Glomerular visceral epithelial cell (primary cell): Measurements from ENCODE around the gene CLTB.
A peak's percentile ranks its signal among the peaks of the same experiment; 100 is the strongest.

Experiments used
- DNase-seq: peaks from one replicate; pipeline ENCODE4 v3.0.0-alpha.2; 2016; ENCODE audit errors: extremely low spot score

Gene CLTB

DNA sequence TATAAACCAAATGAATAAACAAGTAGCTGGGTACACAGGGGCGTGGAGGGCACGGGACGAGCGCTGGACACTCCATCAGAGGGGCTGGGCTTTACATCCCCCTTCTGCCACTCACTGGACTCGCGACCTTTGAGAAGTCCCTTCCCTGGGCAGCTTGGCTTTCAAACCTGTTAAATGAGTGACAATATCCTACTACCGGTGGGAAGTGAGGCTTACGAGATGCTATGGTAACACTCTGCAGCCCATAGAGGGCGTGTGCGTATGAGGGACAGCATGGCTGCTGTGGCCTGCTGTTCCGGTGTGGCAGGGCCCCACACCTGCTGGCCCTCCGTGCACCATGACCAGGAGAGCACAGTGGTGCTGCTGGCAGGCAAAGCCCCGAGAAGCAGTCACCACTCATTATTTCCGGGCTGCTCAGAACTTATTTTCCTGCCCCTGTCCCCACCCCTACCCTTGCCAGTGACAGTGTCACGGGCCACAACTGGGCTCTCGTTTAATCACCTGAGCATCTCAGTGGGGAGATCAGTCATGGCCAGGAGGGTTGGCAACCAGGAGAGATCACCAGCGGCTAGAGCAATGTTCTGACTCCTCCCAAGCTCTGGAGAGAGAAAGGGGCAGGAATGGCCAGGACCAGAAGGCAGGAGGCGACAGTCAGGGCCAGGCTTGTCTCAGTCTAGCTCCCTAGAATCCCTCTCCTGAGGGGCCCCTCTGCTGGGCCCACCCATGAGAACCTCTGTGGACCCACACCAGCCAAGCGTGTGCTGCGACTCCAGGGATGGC, 10.5 kb downstream of the CLTB start:
- no peak for DNase-seq

DNA sequence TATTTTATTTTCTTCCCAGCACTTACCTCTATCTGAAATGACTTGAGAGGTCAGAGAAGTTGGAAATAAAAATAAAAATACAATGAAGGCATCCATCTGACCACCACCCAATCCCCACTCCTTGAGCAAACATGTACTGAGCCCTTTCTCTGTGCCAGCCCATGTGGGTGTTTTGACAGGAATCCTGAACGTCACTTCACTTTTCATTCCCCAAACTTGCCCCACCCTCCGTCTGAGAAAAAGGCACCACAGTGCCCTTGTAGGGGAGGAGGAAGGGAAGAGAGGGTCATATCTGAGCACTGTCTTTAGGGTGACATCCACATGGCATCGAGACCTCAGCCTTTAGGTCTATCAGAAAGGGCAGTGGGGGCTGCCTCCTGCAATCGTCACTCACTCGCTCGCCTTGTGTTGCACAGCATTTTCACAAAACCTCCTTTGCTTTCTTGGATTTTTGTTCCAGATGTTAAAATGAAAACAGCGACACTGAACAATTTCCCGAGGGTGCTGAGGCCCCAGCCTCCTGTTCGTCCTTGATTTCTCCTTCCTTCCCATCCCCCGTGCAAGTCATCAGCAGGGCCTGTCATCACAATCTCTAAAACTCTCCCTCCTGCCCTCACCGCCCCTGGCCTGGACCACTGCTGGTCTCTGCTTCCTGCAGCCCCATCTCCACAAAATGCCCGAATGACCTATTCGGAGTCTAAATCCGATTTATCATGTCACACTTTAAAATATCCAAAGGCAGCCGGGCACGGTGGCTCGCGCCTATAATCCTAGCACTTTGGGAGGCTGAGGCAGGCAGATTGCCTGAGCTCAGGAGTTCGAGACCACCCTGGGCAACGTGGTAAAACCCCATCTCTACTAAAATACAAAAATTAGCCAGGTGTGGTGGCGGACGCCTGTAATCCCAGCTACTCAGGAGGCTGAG, 14.8 kb downstream of the CLTB start:
- DNase-seq, result no peak

DNA sequence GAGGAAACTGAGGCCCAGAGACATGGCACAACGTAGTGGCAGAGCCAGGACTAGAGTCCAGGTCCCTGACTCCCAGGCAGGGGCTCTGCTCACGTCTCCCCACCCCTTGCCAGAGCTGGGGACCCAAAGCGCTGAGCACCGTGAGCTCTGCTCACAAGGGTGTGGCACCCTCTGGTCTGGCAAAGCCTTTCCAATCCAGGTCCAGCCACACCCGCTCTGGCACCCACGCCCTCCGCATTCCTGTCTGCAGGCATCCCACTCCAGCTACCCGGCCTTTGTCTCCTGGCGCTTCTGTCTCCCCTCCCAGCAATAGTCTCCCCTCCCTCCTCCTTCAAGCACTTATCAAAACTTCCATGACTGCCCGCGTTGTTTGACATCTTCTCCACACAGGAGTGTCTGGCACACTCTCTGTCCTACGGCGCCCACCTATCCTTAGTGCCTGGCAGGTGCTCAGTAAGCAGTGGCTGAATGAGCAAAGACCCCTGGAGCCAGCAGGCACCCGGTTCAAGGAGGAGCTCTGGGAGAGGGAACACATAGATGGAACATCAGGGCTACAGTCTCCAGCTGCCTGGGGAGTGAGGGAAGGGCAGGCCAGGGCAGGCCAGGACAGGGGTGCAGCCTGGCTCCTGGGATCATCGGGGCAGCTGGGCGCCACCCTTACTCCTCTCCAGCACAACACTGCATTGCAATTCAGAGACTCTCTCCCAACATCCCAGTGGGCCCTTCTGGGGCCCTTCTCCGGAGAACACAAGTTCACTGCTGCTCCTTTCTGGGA, 15.8 kb downstream of the CLTB start:
- no peak for DNase-seq

DNA sequence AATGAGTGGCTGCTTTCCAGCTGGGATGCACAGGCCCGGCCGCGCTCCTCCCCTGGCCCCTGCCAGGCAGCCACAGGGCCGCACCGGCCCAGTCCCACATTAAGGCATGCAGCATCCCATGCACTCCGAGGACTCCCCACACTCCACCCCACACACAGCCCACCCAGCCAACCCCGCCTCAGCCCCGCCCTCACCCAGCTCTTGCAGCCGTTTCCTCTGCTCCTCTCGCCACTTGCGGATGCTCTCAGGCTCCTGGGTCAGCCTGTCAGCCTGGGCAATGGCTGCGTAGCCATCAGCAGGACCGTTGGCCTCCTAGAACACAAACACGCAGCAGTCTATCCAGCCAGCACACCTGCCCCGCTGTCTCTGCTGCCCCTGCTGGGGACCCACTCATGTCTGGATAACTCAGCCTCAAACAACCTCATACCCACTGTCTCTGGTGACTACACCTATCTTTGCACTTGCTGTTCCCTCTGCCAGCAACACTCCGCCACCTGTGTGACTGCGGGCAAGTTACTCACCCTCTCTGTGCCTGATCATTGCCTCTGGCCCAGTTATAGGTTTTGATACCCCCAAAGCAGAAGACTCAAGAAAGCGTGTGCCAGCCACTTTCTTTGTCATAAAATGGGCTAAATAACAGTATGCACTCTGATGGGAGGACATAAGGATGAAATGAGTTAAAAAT, 18.5 kb downstream of the CLTB start:
- DNase-seq, result no peak

DNA sequence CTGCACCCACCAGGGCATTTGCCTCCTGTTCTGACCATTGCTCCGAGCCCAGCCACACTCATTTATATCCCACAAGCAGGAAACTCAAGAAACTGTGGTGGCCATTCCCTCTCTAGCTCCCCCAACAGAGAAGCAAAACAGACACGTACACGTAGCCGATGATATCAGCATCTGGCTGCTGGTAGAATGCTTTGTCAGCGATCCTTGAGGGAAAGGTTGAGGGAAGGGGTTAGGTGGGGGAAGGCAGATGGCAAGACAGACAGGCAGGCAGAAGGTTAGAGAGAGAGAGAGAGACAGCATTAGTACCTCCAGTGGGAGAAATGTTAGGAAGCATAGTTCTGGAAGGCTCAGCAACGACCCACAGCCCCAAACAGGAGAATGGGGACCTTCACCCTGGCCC, 20.0 kb downstream of the CLTB start:
- DNase-seq, result no peak

DNA sequence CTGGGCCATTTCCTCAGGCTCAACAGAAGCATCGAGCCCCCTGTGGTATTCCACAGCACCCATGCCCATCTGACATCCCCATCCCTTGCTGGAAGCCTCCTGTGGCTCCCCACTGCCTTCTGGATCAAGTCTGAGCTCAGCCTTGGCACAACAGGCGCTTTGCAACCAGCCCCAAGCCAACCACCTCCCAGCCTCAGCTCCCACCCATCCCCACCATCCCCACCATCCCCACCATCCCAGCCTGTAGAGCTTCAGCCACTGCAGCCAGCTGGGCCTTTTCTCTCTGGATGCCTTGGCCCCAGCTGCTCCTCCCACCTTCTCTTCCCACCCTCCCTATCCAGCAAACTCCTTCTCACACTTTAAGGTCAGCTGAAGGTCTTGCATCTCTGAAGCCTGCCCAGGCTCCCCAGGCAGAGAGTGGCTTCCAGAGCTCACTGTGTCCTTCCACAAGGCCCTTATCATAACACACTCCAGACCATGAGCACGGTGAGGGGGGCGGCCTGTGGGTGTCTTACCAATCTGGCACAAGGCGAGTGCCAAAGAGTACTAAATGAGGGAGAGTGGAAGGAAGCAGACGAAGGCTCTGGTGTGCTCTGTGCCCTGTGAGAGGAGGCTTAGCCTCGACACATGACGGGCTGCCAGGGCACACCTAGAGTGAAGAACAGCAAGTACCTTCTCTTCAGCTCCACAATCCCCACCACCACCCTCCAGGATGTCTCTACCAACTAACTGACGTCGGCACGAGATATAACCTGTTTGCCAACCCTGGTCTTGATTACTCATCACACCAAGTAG, 21.3 kb downstream of the CLTB start:
- no peak for DNase-seq

DNA sequence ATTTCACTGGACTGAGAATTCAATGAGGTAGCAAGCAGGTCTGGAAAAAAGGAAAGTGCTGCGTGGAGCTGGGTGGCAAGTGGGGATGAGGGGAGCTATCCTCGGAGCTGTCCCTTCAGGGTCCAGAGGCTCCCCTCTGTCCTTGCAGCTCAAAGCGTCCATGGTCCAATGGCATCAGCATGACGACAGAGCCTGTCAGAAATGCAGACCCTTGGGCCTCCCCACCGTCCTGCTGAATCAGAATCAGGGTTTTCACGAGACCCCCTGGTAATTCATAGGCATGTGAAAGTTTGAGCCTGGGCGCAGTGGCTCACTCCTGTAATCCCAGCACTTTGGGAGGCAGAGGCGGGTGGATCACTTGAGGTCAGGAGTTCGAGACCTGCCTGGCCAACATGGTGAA, 22.2 kb downstream of the CLTB start:
- no peak for DNase-seq

DNA sequence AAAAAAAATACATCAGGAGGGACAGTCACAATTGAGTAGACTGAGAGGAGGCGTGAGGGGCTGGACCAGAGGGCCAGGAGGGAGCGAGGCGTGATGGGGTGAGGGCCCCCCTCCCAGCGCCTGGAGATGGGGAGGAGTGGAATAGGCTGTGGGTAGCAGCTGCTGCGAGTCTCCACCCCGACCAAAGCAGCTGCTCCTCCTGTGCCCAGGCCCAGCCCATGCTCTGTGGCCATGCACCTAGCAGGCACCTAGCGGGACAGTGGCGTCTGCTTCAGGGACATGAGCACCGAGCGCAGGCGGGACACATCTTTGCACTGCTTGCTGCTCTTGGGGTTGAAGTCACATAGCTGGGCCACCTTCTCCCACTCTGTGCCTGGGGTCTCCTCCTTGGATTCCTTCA, 23.8 kb downstream of the CLTB start:
- DNase-seq, result no peak

DNA sequence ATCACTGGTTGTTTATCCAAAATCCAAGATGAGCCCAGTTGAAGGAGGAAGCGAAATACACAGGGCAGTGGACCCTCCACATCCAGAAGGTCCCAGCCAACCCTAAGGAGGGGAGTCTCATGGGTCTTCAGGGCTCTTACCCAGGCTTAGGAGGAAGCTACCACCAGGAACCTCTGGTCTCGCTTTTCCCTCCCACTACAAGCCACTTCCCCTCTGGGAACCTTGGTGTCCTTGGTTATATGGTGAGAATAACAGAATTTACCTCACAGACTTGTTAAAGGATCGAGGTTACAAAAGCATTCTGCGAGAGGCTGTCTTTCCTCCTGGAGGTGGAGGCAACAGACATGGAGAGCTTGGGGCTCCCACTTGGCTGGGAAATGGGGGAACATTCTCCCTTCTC, 24.3 kb downstream of the CLTB start:
- DNase-seq, result no peak

DNA sequence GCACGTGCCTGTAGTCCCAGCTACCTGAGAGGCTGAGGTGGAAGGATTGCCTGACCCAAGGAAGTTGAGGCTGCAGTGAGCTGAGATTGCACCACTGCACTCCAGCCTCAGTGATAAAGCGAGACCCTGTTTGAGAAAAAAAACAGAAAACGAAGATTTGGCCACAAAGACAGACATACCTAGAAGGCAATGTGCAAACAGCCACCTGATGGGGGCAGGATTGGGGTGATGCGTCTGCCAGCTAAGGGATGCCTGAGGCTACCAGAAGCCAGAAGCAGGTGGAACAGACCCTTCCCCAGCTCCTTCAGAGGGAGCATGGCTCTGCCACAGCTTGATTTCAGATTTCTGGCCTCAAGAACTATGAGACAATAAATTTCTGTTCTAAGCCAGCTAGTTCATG, 24.9 kb downstream of the CLTB start:
- DNase-seq, result no peak

DNA sequence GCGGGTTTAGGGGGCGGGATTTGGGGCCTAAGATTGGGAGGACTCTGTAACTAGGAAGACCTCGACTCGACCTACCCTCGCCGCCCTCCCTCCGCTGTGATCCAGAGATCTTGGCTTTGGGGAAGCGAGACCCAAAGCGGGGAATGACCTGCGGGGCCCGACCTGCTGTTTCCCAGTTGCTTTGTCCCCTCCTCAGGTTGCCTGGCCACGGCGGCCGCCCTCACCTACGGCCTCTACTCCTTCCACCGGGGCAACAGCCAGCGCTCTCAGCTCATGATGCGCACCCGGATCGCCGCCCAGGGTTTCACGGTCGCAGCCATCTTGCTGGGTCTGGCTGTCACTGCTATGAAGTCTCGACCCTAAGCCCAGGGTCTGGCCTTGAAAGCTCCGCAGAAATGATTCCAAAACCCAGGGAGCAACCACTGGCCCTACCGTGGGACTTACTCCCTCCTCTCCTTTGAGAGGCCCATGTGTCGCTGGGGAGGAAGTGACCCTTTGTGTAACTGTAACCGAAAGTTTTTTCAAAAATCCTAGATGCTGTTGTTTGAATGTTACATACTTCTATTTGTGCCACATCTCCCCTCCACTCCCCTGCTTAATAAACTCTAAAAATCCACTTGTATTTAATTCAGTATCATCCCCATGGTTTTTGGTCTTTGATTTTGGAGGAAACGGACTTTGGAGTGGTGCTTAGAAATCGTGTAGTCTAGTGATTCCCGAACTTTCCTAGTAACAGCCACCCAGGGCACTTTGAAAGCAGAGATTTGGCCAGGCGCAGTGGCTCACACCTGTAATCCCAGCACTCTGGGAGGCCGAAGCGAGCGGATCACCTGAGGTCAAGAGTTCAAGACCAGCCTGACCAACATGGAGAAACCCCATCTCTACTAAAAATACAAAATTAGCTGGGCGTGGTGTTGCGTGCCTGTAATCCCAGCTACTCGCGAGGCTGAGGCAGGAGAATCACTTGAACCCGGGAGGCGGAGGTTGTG, 26.9 kb downstream of the CLTB start:
- no peak for DNase-seq

DNA sequence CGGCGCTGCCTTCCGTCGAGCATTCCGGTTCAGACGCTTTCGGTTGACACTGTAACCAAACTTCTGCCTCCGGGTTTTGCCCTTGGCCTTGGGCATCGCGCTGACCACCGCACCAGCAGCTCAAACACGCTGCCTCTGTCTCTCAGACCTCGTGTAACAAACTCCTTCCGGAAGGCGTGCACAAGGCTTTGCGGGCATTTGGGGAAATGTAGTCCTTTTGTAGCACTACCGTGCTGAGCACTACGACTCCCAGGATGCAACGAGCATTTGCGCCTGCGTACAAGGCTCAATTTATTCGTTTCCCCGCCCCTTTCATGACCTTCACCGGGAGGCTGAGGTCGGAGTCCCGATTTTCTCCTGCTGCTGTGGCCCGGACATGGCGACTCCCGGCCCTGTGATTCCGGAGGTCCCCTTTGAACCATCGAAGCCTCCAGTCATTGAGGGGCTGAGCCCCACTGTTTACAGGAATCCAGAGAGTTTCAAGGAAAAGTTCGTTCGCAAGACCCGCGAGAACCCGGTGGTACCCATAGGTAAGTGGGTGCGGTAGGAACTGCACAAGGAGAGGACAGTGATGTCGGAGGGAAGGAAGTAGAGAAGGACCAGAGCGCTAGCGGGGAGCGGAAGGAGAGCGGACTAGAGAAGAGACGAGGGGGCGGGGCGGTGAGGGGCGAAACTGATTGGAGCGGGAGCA, 27.8 kb downstream of the CLTB start, which contains the start of the genes HIGD2A and NOP16:
TSS of gene HIGD2A (plus strand) at position 308 of the 691 bp plus-strand sequence. CDS start at position 377, 69 bp downstream.
TSS of gene NOP16 (minus strand) at position 155 of the 691 bp plus-strand sequence. CDS start at position 96, 59 bp downstream.
- peak; percentile 99 for DNase-seq

DNA sequence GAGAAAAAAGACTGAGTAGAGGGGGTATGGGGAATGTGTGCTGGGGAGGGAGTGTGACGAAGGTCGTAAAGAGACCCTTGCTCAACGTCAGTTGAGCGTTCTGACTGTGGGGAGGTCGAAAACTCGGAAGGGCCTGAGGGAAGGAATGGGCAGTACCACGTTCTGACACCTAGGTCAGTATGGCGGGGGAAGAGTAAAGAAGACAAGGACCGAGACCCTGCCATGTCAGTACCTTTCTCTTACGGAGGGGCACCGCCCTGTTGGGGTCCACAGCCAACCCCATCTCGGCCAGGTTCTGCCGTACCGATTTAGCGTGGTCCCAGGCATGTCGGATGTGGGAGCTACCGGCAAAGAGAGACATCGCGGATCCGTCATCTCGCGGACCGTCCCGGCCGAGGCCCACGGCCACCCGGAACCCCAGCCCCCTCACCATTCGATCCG, 28.3 kb downstream of the CLTB start:
- DNase-seq, result peak; percentile 37

DNA sequence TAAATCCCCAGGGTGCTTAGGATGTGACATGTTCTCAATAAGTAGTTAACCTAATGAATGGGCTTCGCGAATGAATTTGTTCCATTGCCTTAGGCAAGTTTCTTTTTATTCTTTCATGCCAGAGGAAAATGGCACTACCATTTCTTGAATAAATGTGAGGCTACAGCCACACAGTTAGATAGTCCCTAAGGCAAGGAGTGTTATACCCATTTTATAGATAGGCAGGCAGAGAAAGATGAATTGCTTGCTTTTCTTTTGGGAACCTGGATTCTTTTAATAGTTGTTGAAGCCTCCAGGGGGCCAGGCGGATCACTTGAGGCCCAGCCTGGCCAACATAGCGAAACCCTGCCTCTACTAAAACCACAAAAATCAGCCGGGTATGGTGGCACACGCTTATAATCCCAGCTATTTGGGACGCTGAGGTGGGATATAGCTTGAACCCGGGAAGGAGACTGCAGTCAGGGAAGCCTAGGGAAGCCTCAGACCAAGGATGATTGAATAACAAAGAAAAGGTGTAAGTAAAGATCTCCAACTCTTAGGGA, 28.9 kb downstream of the CLTB start:
- DNase-seq, result no peak

DNA sequence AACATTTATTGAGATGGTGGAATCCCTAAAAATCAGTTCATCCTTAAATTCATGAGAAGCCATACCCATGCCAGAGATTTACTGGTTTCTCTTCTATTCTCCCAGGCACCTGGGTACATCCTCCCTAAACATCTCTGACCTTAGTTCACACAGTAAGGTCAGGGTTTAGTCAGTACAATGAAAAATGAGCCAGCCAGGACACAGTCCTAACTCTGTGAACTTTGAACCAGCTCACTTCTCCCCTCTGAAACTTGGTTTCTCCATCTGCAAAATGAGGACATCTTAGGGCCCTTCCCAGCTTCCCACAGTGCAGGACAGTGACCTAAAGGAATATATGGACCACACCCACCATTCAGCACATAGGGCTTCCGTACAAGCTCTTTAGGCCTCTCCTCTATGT, 29.8 kb downstream of the CLTB start:
- no peak for DNase-seq

DNA sequence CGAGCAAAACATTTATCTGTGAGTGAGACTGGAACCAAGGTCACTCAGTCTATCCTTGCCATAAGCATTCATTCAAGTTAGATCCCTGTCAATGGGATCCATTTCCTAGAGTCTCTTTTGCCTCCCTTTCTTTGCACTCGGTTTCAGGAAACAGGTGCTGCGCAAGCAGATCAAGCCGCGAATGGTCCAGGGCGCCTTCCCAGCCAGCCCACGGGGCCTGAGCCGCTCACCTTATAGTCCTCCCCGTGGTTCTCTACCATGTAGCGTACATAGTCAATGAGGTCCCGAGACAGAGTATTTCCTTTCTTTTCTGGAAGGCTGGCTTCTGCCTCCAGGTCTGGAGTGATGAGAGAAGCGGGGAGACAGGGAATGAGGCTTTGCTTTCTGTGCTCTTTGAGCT, 31.3 kb downstream of the CLTB start:
- no peak for DNase-seq

DNA sequence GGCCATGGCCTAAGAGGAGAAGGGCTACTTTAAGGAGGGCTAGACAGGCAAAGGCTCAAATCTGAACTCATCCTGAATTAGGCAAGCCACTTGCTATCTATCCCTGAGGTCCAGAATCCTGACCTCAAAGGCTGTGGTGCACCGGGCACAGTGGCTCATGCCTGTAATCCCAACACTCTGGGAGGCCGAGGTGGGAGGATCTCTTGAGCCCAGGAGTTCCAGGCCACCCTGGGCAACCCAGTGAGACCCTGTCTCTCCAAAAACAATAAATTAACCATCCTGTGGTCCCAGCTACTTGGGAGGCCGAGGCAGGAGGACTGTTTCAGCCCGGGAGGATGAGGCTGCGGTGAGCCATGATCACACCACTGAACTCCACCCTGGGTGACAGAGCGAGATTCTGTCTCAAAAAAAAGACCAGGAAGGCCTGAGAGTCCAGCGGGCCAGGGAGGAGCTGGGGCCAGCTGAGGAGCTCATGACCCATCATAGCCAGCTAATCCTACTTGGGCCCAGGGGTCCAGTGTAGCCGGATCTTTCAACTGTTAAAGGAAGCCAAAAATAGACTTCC, 31.9 kb downstream of the CLTB start:
- DNase-seq, result no peak

DNA sequence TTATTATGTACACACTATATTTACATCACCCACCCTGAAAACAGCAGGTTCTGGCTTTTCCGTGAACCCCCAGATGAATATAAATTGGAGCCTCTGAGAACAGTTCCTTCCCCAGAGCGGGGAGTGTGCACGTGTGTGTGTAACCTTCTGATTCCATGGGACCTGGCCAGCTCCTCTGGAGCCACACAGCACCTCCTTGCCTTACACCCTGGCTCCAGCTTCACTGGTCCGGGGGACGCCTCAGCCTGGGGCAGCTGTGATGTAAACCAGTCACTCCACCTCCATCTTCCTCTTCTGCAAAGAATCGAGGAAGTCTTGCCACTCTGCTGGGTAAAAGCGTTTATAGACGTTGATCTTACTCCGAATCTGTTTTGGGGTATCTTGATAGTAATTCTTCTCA, 32.4 kb downstream of the CLTB start:
- DNase-seq, result no peak
